Measurements from ENCODE around the gene CDC14A. TPM values are rescaled to one million over a fixed set of nuclear protein-coding genes. Genes with fewer than 3 reads are reported as not detected.

Gene CDC14A
- total and polyA plus RNA-seq, 11 donors, result 1.7 to 8.8 (median 3.5) TPM

DNA sequence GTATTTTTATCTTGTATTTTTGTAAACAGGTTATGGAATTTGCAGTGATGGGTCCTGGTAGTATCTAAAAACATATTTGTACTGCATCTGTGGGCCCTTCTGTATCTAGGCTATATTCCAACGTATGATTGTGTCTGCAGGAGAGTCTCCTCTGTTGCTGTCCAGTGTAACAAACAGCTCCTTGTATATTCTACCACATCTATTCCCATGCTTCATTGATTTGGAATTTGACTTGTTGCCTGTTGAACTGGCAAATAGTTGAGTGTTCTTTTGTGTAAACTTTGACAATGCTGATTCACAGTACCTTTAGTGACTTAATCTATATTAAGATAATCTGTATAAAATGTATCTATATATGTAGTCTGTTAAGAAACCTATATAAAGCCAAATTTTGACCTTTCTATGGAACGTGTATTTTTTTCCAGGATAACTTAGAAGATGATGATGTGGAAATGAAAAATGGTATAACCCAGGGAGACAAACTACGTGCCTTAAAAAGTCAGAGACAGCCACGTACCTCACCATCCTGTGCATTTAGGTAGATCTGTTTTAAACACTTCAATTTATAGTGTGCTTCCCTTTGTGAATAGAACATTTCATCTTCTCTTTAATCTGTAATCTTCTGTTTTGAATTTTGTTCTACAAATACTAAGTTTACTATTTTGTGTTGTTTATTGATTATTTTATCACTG is 142.2 kb downstream of the CDC14A start:
- 89 to 96% (median 93%) methylated on average over 4 of the region's 4 CpGs for WGBS, 4 donors
- DNase-seq (no peak), ATAC-seq (no peak)
- TF ChIP-seq, protein P1, sequence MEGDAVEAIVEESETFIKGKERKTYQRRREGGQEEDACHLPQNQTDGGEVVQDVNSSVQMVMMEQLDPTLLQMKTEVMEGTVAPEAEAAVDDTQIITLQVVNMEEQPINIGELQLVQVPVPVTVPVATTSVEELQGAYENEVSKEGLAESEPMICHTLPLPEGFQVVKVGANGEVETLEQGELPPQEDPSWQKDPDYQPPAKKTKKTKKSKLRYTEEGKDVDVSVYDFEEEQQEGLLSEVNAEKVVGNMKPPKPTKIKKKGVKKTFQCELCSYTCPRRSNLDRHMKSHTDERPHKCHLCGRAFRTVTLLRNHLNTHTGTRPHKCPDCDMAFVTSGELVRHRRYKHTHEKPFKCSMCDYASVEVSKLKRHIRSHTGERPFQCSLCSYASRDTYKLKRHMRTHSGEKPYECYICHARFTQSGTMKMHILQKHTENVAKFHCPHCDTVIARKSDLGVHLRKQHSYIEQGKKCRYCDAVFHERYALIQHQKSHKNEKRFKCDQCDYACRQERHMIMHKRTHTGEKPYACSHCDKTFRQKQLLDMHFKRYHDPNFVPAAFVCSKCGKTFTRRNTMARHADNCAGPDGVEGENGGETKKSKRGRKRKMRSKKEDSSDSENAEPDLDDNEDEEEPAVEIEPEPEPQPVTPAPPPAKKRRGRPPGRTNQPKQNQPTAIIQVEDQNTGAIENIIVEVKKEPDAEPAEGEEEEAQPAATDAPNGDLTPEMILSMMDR (IDR thresholded peaks at IDR 0.05), result no peak
- TF ChIP-seq POLR2A (IDR thresholded peaks at IDR 0.05), result no peak
- Histone ChIP-seq H3K27ac (no peak overlapping the region), H3K27me3 (no peaks in the 10 kb centered on the region), H3K9me3 (peaks cover 0 to 3% (median 0%) of the 10 kb centered on the region in 12 donors), H3K4me3 (no peak overlapping the region), H3K36me3 (peaks cover 0 to 50% (median 37%) of the 10 kb centered on the region in 9 donors), H3K4me1 (no peaks in the 10 kb centered on the region)
- intact Hi-C loops (cut with DNase I), result no loop called here

DNA sequence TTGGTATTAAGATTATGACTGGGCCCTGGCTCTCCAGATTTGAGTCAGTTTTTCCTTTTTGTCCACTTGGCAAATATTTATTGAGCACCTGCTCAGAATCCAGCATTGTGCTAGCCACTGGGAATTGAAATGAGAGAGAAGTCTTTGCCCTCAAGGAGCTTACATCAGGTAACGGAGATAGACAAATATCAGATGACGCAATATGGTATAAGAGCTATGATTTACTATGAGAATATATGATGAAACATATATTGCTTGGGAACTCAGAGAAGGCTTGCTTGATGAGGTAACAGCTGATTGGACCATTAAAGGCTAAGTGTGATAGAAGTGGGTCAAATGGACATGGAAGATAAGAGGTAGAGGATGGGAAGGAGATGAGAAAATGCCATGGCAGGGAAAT is 144.6 kb downstream of the CDC14A start:
- H3K9me3 ChIP-seq, result peaks cover 0 to 3% (median 0%) of the 10 kb centered on the region in 12 donors
- intact Hi-C loops (cut with DNase I), result no loop called here
- no peak overlapping the region for H3K4me3 ChIP-seq
- TF ChIP-seq, protein P1 (IDR thresholded peaks at IDR 0.05), result no peak
- TF ChIP-seq POLR2A (IDR thresholded peaks at IDR 0.05), result no peak
- DNase-seq, result no peak
- no peak for ATAC-seq
- WGBS, 4 donors, result 97 to 99% (median 97%) methylated on average over 2 of the region's 2 CpGs
- H3K4me1 ChIP-seq, result no peaks in the 10 kb centered on the region
- H3K27me3 ChIP-seq, result no peaks in the 10 kb centered on the region
- H3K27ac ChIP-seq, result no peak overlapping the region
- H3K36me3 ChIP-seq, result peaks cover 0 to 69% (median 57%) of the 10 kb centered on the region in 9 donors

DNA sequence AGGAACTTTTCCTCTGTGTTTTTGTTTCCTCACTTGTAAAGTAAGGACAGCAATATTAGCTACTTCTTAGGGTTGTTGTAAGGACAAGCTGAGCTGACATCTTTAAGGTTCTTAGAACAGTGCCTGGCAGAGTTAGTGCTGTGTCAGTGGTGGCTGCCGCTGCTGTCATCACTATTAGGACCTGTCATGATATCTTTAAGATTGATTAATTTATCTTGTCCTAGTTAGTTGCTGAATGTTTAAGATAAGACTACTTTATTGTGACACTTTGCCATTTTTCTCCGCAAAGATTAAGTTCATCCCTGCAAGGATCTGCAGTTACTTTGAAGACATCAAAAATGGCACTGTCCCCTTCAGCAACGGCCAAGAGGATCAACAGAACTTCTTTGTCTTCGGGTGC is 145.5 kb downstream of the CDC14A start:
- H3K4me1 ChIP-seq, result no peaks in the 10 kb centered on the region
- intact Hi-C loops (cut with DNase I), result no loop called here
- peaks cover 0 to 76% (median 61%) of the 10 kb centered on the region in 9 donors for H3K36me3 ChIP-seq
- ATAC-seq, result no peak
- 87 to 92% (median 88%) methylated on average over 4 of the region's 4 CpGs for WGBS, 4 donors
- H3K27ac ChIP-seq, result no peak overlapping the region
- H3K4me3 ChIP-seq, result no peak overlapping the region
- no peaks in the 10 kb centered on the region for H3K27me3 ChIP-seq
- DNase-seq, result no peak
- TF ChIP-seq, protein P1 (IDR thresholded peaks at IDR 0.05), result no peak
- no peak for TF ChIP-seq POLR2A (IDR thresholded peaks at IDR 0.05)
- H3K9me3 ChIP-seq, result peaks cover 0 to 3% (median 0%) of the 10 kb centered on the region in 12 donors

DNA sequence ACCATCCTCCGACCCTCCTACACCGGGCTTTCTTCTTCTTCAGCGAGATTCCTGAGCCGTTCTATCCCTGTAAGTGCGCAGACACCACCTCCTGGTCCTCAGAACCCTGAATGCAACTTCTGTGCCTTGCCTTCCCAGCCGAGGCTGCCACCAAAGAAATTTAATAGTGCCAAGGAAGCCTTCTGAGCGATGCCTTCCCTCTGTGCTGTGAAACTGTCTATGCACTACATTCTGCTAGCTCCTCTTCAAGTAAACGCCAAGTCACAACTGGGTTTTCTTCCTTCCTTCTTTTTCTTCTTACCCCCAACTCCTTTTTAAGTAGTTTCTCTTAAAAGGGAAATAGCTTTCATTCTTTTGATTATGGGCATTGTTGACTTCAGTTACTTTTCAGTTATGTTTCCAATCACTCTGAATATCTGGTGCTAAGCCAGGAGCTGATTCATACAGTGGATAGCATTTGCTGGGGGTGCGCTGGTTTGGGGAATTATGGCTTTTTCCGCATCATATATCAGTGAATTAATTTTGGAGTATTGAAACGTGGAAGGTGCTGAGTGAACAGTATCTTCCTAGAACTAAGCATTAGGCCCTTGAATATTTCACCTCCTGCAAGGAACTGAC is 147.0 kb downstream of the CDC14A start:
- WGBS, 4 donors, result 92 to 97% (median 94%) methylated on average over 11 of the region's 11 CpGs

More for the DNA sequence above, 147.0 kb downstream of the CDC14A start:
- H3K27ac ChIP-seq, result no peak overlapping the region
- H3K4me1 ChIP-seq, result no peaks in the 10 kb centered on the region
- ATAC-seq (no peak), DNase-seq (no peak)
- H3K9me3 ChIP-seq, result no peaks in the 10 kb centered on the region
- H3K36me3 ChIP-seq, result peaks cover 0 to 87% (median 67%) of the 10 kb centered on the region in 9 donors
- no peaks in the 10 kb centered on the region for H3K27me3 ChIP-seq
- intact Hi-C loops (cut with DNase I), result no loop called here
- H3K4me3 ChIP-seq, result no peak overlapping the region
- TF ChIP-seq, protein P1 (IDR thresholded peaks at IDR 0.05), result no peak
- no peak for TF ChIP-seq POLR2A (IDR thresholded peaks at IDR 0.05)

All from heart left ventricle (tissue), 16 donors.